A549 (cell line): ENCODE measurements around the gene SGCD. TPM values are rescaled to one million over a fixed set of nuclear protein-coding genes. Genes with fewer than 3 reads are reported as not detected.

Experiments used
- ATAC-seq, 2 experiments: fragments of 200-7000 bp in 1 of 2; fragments of >200 bp in 1 of 2; cut with Nextera tagmentation in 1 of 2; cut with Tn5 transposase in 1 of 2; 3 replicates each; pipeline versions ENCODE4 v1.8.0 to v1.9.1; 2018 to 2020; ENCODE audit warnings: mild to moderate bottlenecking in 1 of 2, moderate library complexity in 1 of 2
- CTCF ChIA-PET: fragments of 300-600 bp; sonication (Branson Sonifier 250); formaldehyde crosslinking; extraction: SDS; loops from one replicate; lab custom pipeline; 2021; ENCODE audit warnings: antibody characterized with exemption, inconsistent platforms; lab: Yijun Ruan, JAX
- POLR2A ChIA-PET: fragments of 350-600 bp; formaldehyde crosslinking; extraction: SDS; loops from one replicate; lab custom pipeline; 2021; ENCODE audit warnings: antibody characterized with exemption, inconsistent platforms; lab: Yijun Ruan, JAX
- DNase-seq, 2 experiments: peaks; one replicate each; pipeline versions ENCODE4 v3.0.0 to v3.0.0-alpha.2; 2011 to 2016; ENCODE audit warnings: low read depth in 1 of 2, low spot score in 1 of 2
- FAIRE-seq: peaks from 2 replicates; lab custom pipeline; 2011; peaks lifted over from hg19 to GRCh38; lab: Jason Lieb, UNC
- H3K27ac ChIP-seq, 2 experiments: fragments of >200 bp; sonication (Bioruptor Twin); formaldehyde crosslinking; 3 replicates each; pipeline ENCODE4 v1.5.1; 2016 to 2017
- H3K4me1 ChIP-seq: fragments of >200 bp; sonication (Bioruptor Twin); formaldehyde crosslinking; 3 replicates; pipeline ENCODE4 v1.6.1; 2016
- H3K4me2 ChIP-seq: fragments of >200 bp; sonication (Bioruptor Twin); formaldehyde crosslinking; 3 replicates; pipeline ENCODE4 v1.6.1; 2016
- H3K4me3 ChIP-seq: fragments of >200 bp; sonication (Bioruptor Twin); formaldehyde crosslinking; 3 replicates; pipeline ENCODE4 v1.5.1; 2016
- H3K9me3 ChIP-seq: fragments of >200 bp; sonication (Bioruptor Twin); formaldehyde crosslinking; 3 replicates; pipeline ENCODE4 v1.6.1; 2016
- ATOH8 ChIP-seq: fragments of 250-450 bp; sonication (Bioruptor Pico); IDR thresholded peaks from 2 replicates; pipeline ENCODE4 v1.5.0; 2020; ENCODE audit warnings: low read depth, mild to moderate bottlenecking, moderate library complexity
- CBX2 ChIP-seq: fragments of 200-600 bp; sonication (generic); IDR thresholded peaks from 2 replicates; pipeline ENCODE4 v1.6.1; 2016; ENCODE audit warnings: low read depth, mild to moderate bottlenecking, borderline replicate concordance
- CBX8 ChIP-seq: fragments of 200-600 bp; sonication (generic); IDR thresholded peaks from 2 replicates; pipeline ENCODE4 v1.6.1; 2016
- CTCF ChIP-seq: fragments of >200 bp; sonication (Bioruptor Twin); formaldehyde crosslinking; IDR thresholded peaks from 3 replicates; pipeline ENCODE4 v1.5.1; 2016
- FOSL2 ChIP-seq, 2 experiments: fragments of 450-650 bp in 1 of 2; fragments of >200 bp in 1 of 2; sonication (Bioruptor Twin) in 1 of 2; formaldehyde crosslinking; IDR thresholded peaks; 2 replicates each; pipeline versions ENCODE4 v1.5.0 to v1.6.1; 2016 to 2020; ENCODE audit warnings: mild to moderate bottlenecking in 1 of 2, moderate library complexity in 1 of 2
- FOXS1 ChIP-seq: fragments of 250-450 bp; sonication (Bioruptor Pico); IDR thresholded peaks from 2 replicates; pipeline ENCODE4 v1.5.0; 2020; ENCODE audit warnings: mild to moderate bottlenecking, moderate library complexity
- HOXA7 ChIP-seq: fragments of 250-450 bp; sonication (Bioruptor Pico); IDR thresholded peaks from 2 replicates; pipeline ENCODE4 v1.5.0; 2020; ENCODE audit warnings: mild to moderate bottlenecking, moderate library complexity
- HOXB13 ChIP-seq: fragments of 250-450 bp; sonication (Bioruptor Pico); IDR thresholded peaks from 2 replicates; pipeline ENCODE4 v1.5.0; 2020; ENCODE audit warnings: low read depth, mild to moderate bottlenecking, moderate library complexity
- HOXB5 ChIP-seq: fragments of 250-450 bp; sonication (Bioruptor Pico); IDR thresholded peaks from 2 replicates; pipeline ENCODE4 v1.5.0; 2020; ENCODE audit warnings: mild to moderate bottlenecking, moderate library complexity
- JUN ChIP-seq, 2 experiments: fragments of >200 bp; sonication (Bioruptor Twin); formaldehyde crosslinking; IDR thresholded peaks; 2 replicates in 1 of 2; 3 replicates in 1 of 2; pipeline ENCODE4 v1.6.1; 2016 to 2017
- MAFK ChIP-seq: fragments of 450-650 bp; IDR thresholded peaks from 2 replicates; pipeline ENCODE4 v1.6.1; 2014; ENCODE audit not compliant: partially characterized antibody
- MAZ ChIP-seq: fragments of 150-350 bp; IDR thresholded peaks from 2 replicates; pipeline ENCODE4 v1.6.1; 2014; ENCODE audit warnings: antibody characterized with exemption, low read depth, low read length, borderline replicate concordance
- PHF8 ChIP-seq: fragments of 200-600 bp; sonication (generic); IDR thresholded peaks from 2 replicates; pipeline ENCODE4 v1.6.1; 2016; ENCODE audit warnings: low read depth, mild to moderate bottlenecking, antibody characterized with exemption, moderate library complexity, borderline replicate concordance
- POLR2AphosphoS2 ChIP-seq: conservative IDR thresholded peaks from 2 replicates; pipeline ENCODE4 v1.6.1; 2012; ENCODE audit warnings: low read length, improper control_type of control experiment, inconsistent platforms
- RAD21 ChIP-seq, 2 experiments: fragments of >200 bp in 1 of 2; sonication (Bioruptor Twin) in 1 of 2; formaldehyde crosslinking in 1 of 2; IDR thresholded peaks in 1 of 2; conservative IDR thresholded peaks in 1 of 2; 2 replicates in 1 of 2; 3 replicates in 1 of 2; pipeline ENCODE4 v1.6.1; 2012 to 2018; ENCODE audit warnings: inconsistent platforms in 1 of 2
- RARB ChIP-seq: fragments of 250-450 bp; sonication (Bioruptor Pico); IDR thresholded peaks from 2 replicates; pipeline ENCODE4 v1.8.0; 2021; ENCODE audit warnings: mild to moderate bottlenecking, moderate library complexity
- SMC3 ChIP-seq: fragments of >200 bp; sonication (Bioruptor Twin); formaldehyde crosslinking; IDR thresholded peaks from 3 replicates; pipeline ENCODE4 v1.6.1; 2018; ENCODE audit warnings: inconsistent platforms
- TFCP2L1 ChIP-seq: fragments of 250-450 bp; sonication (Bioruptor Pico); IDR thresholded peaks from 2 replicates; pipeline ENCODE4 v1.5.0; 2021; ENCODE audit warnings: mild to moderate bottlenecking
- TP53 ChIP-seq: fragments of 250-450 bp; sonication (Bioruptor Pico); IDR thresholded peaks from 2 replicates; pipeline ENCODE4 v1.5.0; 2021; ENCODE audit warnings: mild to moderate bottlenecking, moderate library complexity
- WGBS: methylation state at CpG from one replicate; pipeline ENCODE4 v1.1.6; 2017; ENCODE audit errors: missing lambda C conversion rate; 5-methylcytosine and 5-hydroxymethylcytosine counted together
- polyA plus RNA-seq, 4 experiments: library from polyadenylated mRNA; depleted of rRNA in 3 of 4; stranded (reverse); fragments of >200 nt; fragmentation: RNase III in 1 of 4; extraction: RNeasy Plus Mini Kit Qiagen cat#74134 plus additional on column Dnase treatment in 1 of 4; gene quantifications; 2 replicates in 3 of 4; 3 replicates in 1 of 4; pipeline ENCODE4 v1.2.3, GENCODE V29; 2011 to 2017

The SGCD gene
- polyA plus RNA-seq, 2 of the 4 experiments (the other 2 are of a cell fraction) = 7.6 to 10.6 TPM

GRCh38 chr5:156354571-156354970, 27.6 kb downstream of the SGCD start:
- POLR2A ChIA-PET = no interaction called here
- no peak for DNase-seq
- no peak for FAIRE-seq
- TF ChIP-seq JUN (IDR thresholded peaks at IDR 0.05) = no peak
- TF ChIP-seq ATOH8 (CRISPR knock-in tag) = no peak
- no peak for TF ChIP-seq SMC3
- CTCF ChIA-PET = no interaction called here
- no peak for ATAC-seq
- H3K4me3 ChIP-seq = no peak overlapping the region
- no peak overlapping the region for H3K27ac ChIP-seq
- no peaks in the 10 kb centered on the region for H3K9me3 ChIP-seq
- no peak overlapping the region for H3K4me2 ChIP-seq
- H3K4me1 ChIP-seq = 0 out of 3 replicates have a peak, but pooled peaks cover 4% of the 10 kb centered on the region

GRCh38 chr5:156356238-156356637, 29.3 kb downstream of the SGCD start:
- CTCF ChIA-PET = no interaction called here
- no peak for ATAC-seq
- no peak overlapping the region for H3K4me3 ChIP-seq
- 59% methylated on average over 2 of the region's 2 CpGs for WGBS
- no peak for TF ChIP-seq JUN (IDR thresholded peaks at IDR 0.05)
- TF ChIP-seq RARB (CRISPR knock-in tag) = no peak
- TF ChIP-seq RAD21 (conservative IDR thresholded peaks at IDR 0.05 in 1 of 2, IDR thresholded peaks at IDR 0.05 in 1 of 2) = no peak
- no peak for TF ChIP-seq CBX8
- DNase-seq = no peak
- no peak for FAIRE-seq
- no peak overlapping the region for H3K27ac ChIP-seq
- H3K9me3 ChIP-seq = no peaks in the 10 kb centered on the region
- no peak overlapping the region for H3K4me2 ChIP-seq
- 0 out of 3 replicates have a peak, but pooled peaks cover 11% of the 10 kb centered on the region for H3K4me1 ChIP-seq
- POLR2A ChIA-PET = no interaction called here

GRCh38 chr5:156359476-156359875, 32.5 kb downstream of the SGCD start:
- WGBS = 77% methylated on average over 1 of the region's 1 CpG

More at GRCh38 chr5:156359476-156359875, 32.5 kb downstream of the SGCD start:
- DNase-seq (no peak), FAIRE-seq (peak; percentile 23), ATAC-seq (peak; percentile 30 to 35; a peak in 1 of 6 replicates)
- ChIA-PET CTCF (no interaction called here), POLR2A (no interaction called here)
- Histone ChIP-seq H3K27ac (no peak overlapping the region), H3K9me3 (no peaks in the 10 kb centered on the region), H3K4me3 (no peak overlapping the region), H3K4me1 (0 out of 3 replicates have a peak, but pooled peaks cover 11% of the 10 kb centered on the region), H3K4me2 (no peak overlapping the region)
- TF ChIP-seq ATOH8 (CRISPR knock-in tag) (no peak), HOXB13 (CRISPR knock-in tag) (no peak), CBX2 (no peak), POLR2AphosphoS2 (no peak), MAFK (no peak), CTCF (no peak), SMC3 (no peak), HOXA7 (no peak), TFCP2L1 (CRISPR knock-in tag) (no peak), HOXB5 (CRISPR knock-in tag) (no peak), TP53 (CRISPR knock-in tag) (no peak), PHF8 (no peak), MAZ (no peak), FOXS1 (no peak), FOSL2 (IDR thresholded peaks at IDR 0.05) (no peak), FOSL2 (CRISPR knock-in tag; IDR thresholded peaks at IDR 0.05) (no peak), JUN (IDR thresholded peaks at IDR 0.05) (no peak)
